HCT116 (cell line): ENCODE results near the gene FAM193A. TPM values are rescaled to one million over a fixed set of nuclear protein-coding genes. Genes with fewer than 3 reads are reported as not detected.

Experiments
- ATAC-seq: fragments of 200-7000 bp; cut with Tn5 transposase; 2 replicates; pipeline ENCODE4 v1.9.1; 2020; ENCODE audit warnings: mild to moderate bottlenecking, moderate library complexity
- BruUV-seq: library from RNA; stranded (reverse); fragments of 400-500 nt; replicated peaks from 2 replicates; lab custom pipeline; 2021; lab: Mats Ljungman, UMichigan
- CTCF ChIA-PET: fragments of 300-600 bp; sonication (Branson Sonifier 250); formaldehyde crosslinking; loops from one replicate; lab custom pipeline; 2021; ENCODE audit warnings: antibody characterized with exemption; lab: Charles Lee
- POLR2A ChIA-PET: fragments of 300-600, 350-600 bp; sonication (Branson Sonifier 250); formaldehyde crosslinking; loops from one replicate; lab custom pipeline; 2021; ENCODE audit warnings: antibody characterized with exemption; lab: Charles Lee
- RAD21 ChIA-PET, 2 experiments: fragments of 300-600 bp; sonication (Branson Sonifier 250); formaldehyde crosslinking; loops; one replicate each; lab custom pipeline; 2023; ENCODE audit warnings: low total read pairs in 2 of 2; ENCODE audit not compliant: uncharacterized antibody in 2 of 2, unreplicated experiment in 2 of 2, low non-redundant PET in 1 of 2; lab: Charles Lee
- DNase-seq: peaks from one replicate; pipeline ENCODE4 v3.0.0-alpha.2; 2010; ENCODE audit warnings: low read depth, low spot score
- H2AFZ ChIP-seq: fragments of 200-600 bp; shearing (Covaris generic), sonication (generic); 2 replicates; pipeline ENCODE4 v1.6.1; 2017; ENCODE audit warnings: low read depth, mixed run types, mixed read lengths, antibody characterized with exemption, low read length; ENCODE audit not compliant: poor library complexity, severe bottlenecking
- H3K27ac ChIP-seq: 2 replicates; pipeline ENCODE4 v1.5.1; 2012; ENCODE audit warnings: low read depth, low read length
- H3K27me3 ChIP-seq: fragments of 200-600 bp; sonication (generic); 2 replicates; pipeline ENCODE4 v1.6.1; 2016; ENCODE audit warnings: mixed run types, low read length, mixed read lengths; ENCODE audit not compliant: insufficient read depth
- H3K36me3 ChIP-seq, 2 experiments: fragments of 200-500 bp in 1 of 2; fragments of 200-600 bp in 1 of 2; sonication (Bioruptor generic) in 1 of 2; sonication (generic) in 1 of 2; 2 replicates each; pipeline versions ENCODE4 v1.5.1 to v1.6.1; 2014 to 2016; ENCODE audit warnings: low read length in 2 of 2, inconsistent platforms in 1 of 2, mixed read lengths in 1 of 2, mixed run types in 1 of 2; ENCODE audit not compliant: insufficient read depth in 2 of 2, control insufficient read depth in 1 of 2
- H3K4me1 ChIP-seq, 2 experiments: fragments of 200-600 bp in 1 of 2; sonication (generic) in 1 of 2; 2 replicates each; pipeline versions ENCODE4 v1.5.1 to v1.6.1; 2012 to 2017; ENCODE audit warnings: low read length in 2 of 2, inconsistent platforms in 1 of 2, mild to moderate bottlenecking in 1 of 2, mixed read lengths in 1 of 2, mixed run types in 1 of 2, moderate library complexity in 1 of 2; ENCODE audit not compliant: insufficient read depth in 2 of 2, control insufficient read depth in 1 of 2
- H3K4me2 ChIP-seq: fragments of 200-600 bp; sonication (generic); 2 replicates; pipeline ENCODE4 v1.6.1; 2017; ENCODE audit warnings: mixed run types, low read length, mixed read lengths
- H3K4me3 ChIP-seq, 2 experiments: fragments of 200-600 bp in 1 of 2; sonication (generic) in 1 of 2; replicated peaks in 1 of 2; 2 replicates each; pipeline ENCODE4 v1.5.1; 2011 to 2016; ENCODE audit warnings: low read length in 2 of 2, control low read depth in 1 of 2, low read depth in 1 of 2, mild to moderate bottlenecking in 1 of 2, mixed read lengths in 1 of 2, mixed run types in 1 of 2
- H3K79me2 ChIP-seq: fragments of 200-600 bp; sonication (generic); 2 replicates; pipeline ENCODE4 v1.6.1; 2017; ENCODE audit warnings: mild to moderate bottlenecking, mixed run types, low read length, moderate library complexity, mixed read lengths; ENCODE audit not compliant: insufficient read depth
- H3K9ac ChIP-seq: fragments of 200-600 bp; sonication (generic); 2 replicates; pipeline ENCODE4 v1.6.1; 2016; ENCODE audit warnings: low read length, mixed read lengths
- H3K9me2 ChIP-seq: fragments of 200-600 bp; sonication (generic), shearing (Covaris generic); 2 replicates; pipeline ENCODE4 v1.6.1; 2017; ENCODE audit warnings: mixed run types, mild to moderate bottlenecking, moderate library complexity; ENCODE audit not compliant: insufficient read depth
- H3K9me3 ChIP-seq, 2 experiments: fragments of 200-500 bp in 1 of 2; fragments of 200-600 bp in 1 of 2; sonication (Bioruptor generic) in 1 of 2; sonication (generic) in 1 of 2; 2 replicates each; pipeline ENCODE4 v1.6.1; 2014 to 2017; ENCODE audit warnings: low read length in 2 of 2, mixed read lengths in 2 of 2, inconsistent platforms in 1 of 2, low read depth in 1 of 2, mild to moderate bottlenecking in 1 of 2, mixed run types in 1 of 2, moderate library complexity in 1 of 2; ENCODE audit not compliant: control insufficient read depth in 1 of 2, insufficient read depth in 1 of 2
- H4K20me1 ChIP-seq: fragments of 200-600 bp; sonication (generic), shearing (Covaris generic); 2 replicates; pipeline ENCODE4 v1.6.1; 2017; ENCODE audit warnings: mixed run types, mild to moderate bottlenecking, moderate library complexity; ENCODE audit not compliant: insufficient read depth
- CBX3 ChIP-seq: IDR thresholded peaks from 2 replicates; pipeline ENCODE4 v1.6.1; 2012; ENCODE audit warnings: low read depth
- EGR1 ChIP-seq: IDR thresholded peaks from 2 replicates; pipeline ENCODE4 v1.6.1; 2012; ENCODE audit warnings: low read depth
- ELF1 ChIP-seq: IDR thresholded peaks from 2 replicates; pipeline ENCODE4 v1.6.1; 2012; ENCODE audit warnings: low read depth, borderline replicate concordance
- EZH2 ChIP-seq: fragments of 200-600 bp; sonication (generic); IDR thresholded peaks from 2 replicates; pipeline ENCODE4 v1.6.1; 2017; ENCODE audit warnings: antibody characterized with exemption, mixed run types
- EZH2phosphoT487 ChIP-seq: fragments of 200-600 bp; IDR thresholded peaks from 2 replicates; pipeline ENCODE4 v1.6.1; 2018; ENCODE audit warnings: antibody characterized with exemption, borderline replicate concordance
- FOSL1 ChIP-seq: IDR thresholded peaks from 2 replicates; pipeline ENCODE4 v1.6.1; 2012; ENCODE audit warnings: low read depth
- JUND ChIP-seq: IDR thresholded peaks from 2 replicates; pipeline ENCODE4 v1.6.1; 2012
- POLR2A ChIP-seq: IDR thresholded peaks from 2 replicates; pipeline ENCODE4 v1.7.0; 2011; ENCODE audit warnings: borderline replicate concordance; ENCODE audit not compliant: insufficient read depth, insufficient read length; ENCODE audit errors: extremely low read depth
- POLR2AphosphoS5 ChIP-seq: IDR thresholded peaks from 2 replicates; pipeline ENCODE4 v1.6.1; 2011; ENCODE audit warnings: mild to moderate bottlenecking, low read depth, low read length, moderate library complexity
- RAD21 ChIP-seq: IDR thresholded peaks from 2 replicates; pipeline ENCODE4 v1.6.1; 2012; ENCODE audit warnings: low read depth, mild to moderate bottlenecking
- REST ChIP-seq: IDR thresholded peaks from 2 replicates; pipeline ENCODE4 v1.6.1; 2012; ENCODE audit warnings: low read depth
- SP1 ChIP-seq: IDR thresholded peaks from 2 replicates; pipeline ENCODE4 v1.6.1; 2012; ENCODE audit warnings: low read depth
- SRF ChIP-seq: IDR thresholded peaks from 2 replicates; pipeline ENCODE4 v1.6.1; 2012; ENCODE audit warnings: low read depth
- TCF7L2 ChIP-seq: IDR thresholded peaks from 2 replicates; pipeline ENCODE4 v1.7.0; 2011; ENCODE audit warnings: borderline replicate concordance, inconsistent platforms; ENCODE audit not compliant: insufficient read depth, insufficient read length; ENCODE audit errors: extremely low read depth
- YY1 ChIP-seq: IDR thresholded peaks from 2 replicates; pipeline ENCODE4 v1.6.1; 2011; ENCODE audit warnings: low read length, low read depth, moderate library complexity, mild to moderate bottlenecking; ENCODE audit not compliant: insufficient replicate concordance; ENCODE audit errors: extremely low read depth
- ZFX ChIP-seq: fragments of 450-650 bp; IDR thresholded peaks from 2 replicates; pipeline ENCODE4 v1.6.1; 2017
- intact Hi-C: fragments of 100-400 bp; cut with micrococcal nuclease; formaldehyde crosslinking; loops from 2 replicates; pipeline ENCODE4 v1.10.0; 2022
- total RNA-seq: library from RNA; stranded (reverse); gene quantifications from one replicate; pipeline ENCODE4 v1.2.1, GENCODE V29; 2021; ENCODE audit not compliant: unreplicated experiment
- TF ChIP-seq, protein P1 (sequence below), 3 experiments: fragments of 200-600 bp in 1 of 3; sonication (generic) in 1 of 3; IDR thresholded peaks in 2 of 3; conservative IDR thresholded peaks in 1 of 3; 2 replicates each; pipeline ENCODE4 v1.5.1; 2012 to 2017; ENCODE audit warnings: low read depth in 2 of 3, low read length in 2 of 3, antibody characterized with exemption in 1 of 3, borderline replicate concordance in 1 of 3, control low read depth in 1 of 3, mild to moderate bottlenecking in 1 of 3, mixed read lengths in 1 of 3, mixed run types in 1 of 3, moderate library complexity in 1 of 3; ENCODE audit not compliant: insufficient read depth in 1 of 3
- TF ChIP-seq, protein P2 (sequence below): IDR thresholded peaks from 2 replicates; pipeline ENCODE4 v1.6.1; 2011; ENCODE audit warnings: mild to moderate bottlenecking, low read length, moderate library complexity; ENCODE audit not compliant: insufficient replicate concordance; ENCODE audit errors: extremely low read depth

FAM193A gene
- total RNA-seq, 1 experiment from 2014 or later: 15.7 TPM

DNA sequence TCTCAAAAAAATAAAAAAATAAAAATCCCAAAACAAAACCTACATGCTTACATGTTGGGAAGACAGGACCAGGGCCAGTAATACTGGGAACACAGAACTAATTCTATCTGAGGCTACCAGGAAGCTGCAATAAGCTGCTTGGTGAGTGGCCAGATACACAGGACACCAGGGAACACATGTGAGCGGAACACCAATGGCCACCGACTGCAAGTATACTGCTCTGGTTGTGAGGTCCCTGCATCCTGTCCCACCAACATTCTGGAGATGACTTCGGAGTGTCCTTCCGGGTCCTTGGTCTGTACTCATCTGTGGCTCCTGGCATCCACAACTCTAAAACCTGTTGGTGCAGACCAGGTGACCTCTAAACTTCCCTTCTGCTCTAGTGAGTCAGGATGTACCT lies 217.0 kb downstream of the FAM193A start:
- BruUV-seq: no TSS peak
- TF ChIP-seq, protein P1, sequence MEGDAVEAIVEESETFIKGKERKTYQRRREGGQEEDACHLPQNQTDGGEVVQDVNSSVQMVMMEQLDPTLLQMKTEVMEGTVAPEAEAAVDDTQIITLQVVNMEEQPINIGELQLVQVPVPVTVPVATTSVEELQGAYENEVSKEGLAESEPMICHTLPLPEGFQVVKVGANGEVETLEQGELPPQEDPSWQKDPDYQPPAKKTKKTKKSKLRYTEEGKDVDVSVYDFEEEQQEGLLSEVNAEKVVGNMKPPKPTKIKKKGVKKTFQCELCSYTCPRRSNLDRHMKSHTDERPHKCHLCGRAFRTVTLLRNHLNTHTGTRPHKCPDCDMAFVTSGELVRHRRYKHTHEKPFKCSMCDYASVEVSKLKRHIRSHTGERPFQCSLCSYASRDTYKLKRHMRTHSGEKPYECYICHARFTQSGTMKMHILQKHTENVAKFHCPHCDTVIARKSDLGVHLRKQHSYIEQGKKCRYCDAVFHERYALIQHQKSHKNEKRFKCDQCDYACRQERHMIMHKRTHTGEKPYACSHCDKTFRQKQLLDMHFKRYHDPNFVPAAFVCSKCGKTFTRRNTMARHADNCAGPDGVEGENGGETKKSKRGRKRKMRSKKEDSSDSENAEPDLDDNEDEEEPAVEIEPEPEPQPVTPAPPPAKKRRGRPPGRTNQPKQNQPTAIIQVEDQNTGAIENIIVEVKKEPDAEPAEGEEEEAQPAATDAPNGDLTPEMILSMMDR (IDR thresholded peaks at IDR 0.05 in 2 of 3, conservative IDR thresholded peaks at IDR 0.05 in 1 of 3; ENCODE audit: borderline replicate concordance in 1 of 3, insufficient read depth in 1 of 3, low read depth in 2 of 3, low read length in 2 of 3): no peak
- TF ChIP-seq TCF7L2: no peak
- no peak for TF ChIP-seq YY1
- TF ChIP-seq EZH2phosphoT487: no peak
- no peak for TF ChIP-seq POLR2AphosphoS5
- TF ChIP-seq SP1: no peak
- TF ChIP-seq ELF1: no peak
- no peak for TF ChIP-seq JUND
- no peak for TF ChIP-seq SRF
- TF ChIP-seq RAD21: no peak
- TF ChIP-seq EZH2: no peak
- TF ChIP-seq, protein P2, sequence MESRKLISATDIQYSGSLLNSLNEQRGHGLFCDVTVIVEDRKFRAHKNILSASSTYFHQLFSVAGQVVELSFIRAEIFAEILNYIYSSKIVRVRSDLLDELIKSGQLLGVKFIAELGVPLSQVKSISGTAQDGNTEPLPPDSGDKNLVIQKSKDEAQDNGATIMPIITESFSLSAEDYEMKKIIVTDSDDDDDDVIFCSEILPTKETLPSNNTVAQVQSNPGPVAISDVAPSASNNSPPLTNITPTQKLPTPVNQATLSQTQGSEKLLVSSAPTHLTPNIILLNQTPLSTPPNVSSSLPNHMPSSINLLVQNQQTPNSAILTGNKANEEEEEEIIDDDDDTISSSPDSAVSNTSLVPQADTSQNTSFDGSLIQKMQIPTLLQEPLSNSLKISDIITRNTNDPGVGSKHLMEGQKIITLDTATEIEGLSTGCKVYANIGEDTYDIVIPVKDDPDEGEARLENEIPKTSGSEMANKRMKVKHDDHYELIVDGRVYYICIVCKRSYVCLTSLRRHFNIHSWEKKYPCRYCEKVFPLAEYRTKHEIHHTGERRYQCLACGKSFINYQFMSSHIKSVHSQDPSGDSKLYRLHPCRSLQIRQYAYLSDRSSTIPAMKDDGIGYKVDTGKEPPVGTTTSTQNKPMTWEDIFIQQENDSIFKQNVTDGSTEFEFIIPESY: no peak
- no peak for TF ChIP-seq REST
- no peak for TF ChIP-seq ZFX
- no peak for TF ChIP-seq EGR1
- no peak for TF ChIP-seq CBX3
- no peak for TF ChIP-seq POLR2A
- no peak for TF ChIP-seq FOSL1
- TF ChIP-seq, all 23 proteins: peak for 0
- DNase-seq: no peak
- peaks cover 62% of the 10 kb centered on the region for H3K79me2 ChIP-seq
- H3K27ac ChIP-seq: no peak overlapping the region
- POLR2A ChIA-PET: no interaction called here
- RAD21 ChIA-PET: no interaction called here
- peaks cover 11 to 15% of the 10 kb centered on the region in 2 experiments; a peak in 3 of 4 replicates for H3K4me1 ChIP-seq
- H3K4me2 ChIP-seq: no peak overlapping the region
- no peaks in the 10 kb centered on the region for H3K9me3 ChIP-seq
- H3K9me2 ChIP-seq: no peaks in the 10 kb centered on the region
- intact Hi-C loops: no loop called here
- no peaks in the 10 kb centered on the region for H3K27me3 ChIP-seq
- H2AFZ ChIP-seq: no peak overlapping the region
- H3K4me3 ChIP-seq: no peak overlapping the region
- CTCF ChIA-PET: no interaction called here
- no peak for ATAC-seq
- H3K36me3 ChIP-seq: no peaks in the 10 kb centered on the region
- H3K9ac ChIP-seq: no peak overlapping the region
- no peaks in the 10 kb centered on the region for H4K20me1 ChIP-seq
